ENCODE measurements around the gene DNM3. TPM values are rescaled to one million over a fixed set of nuclear protein-coding genes. Genes with fewer than 3 reads are reported as not detected.

DNM3 gene
- total and polyA plus RNA-seq, 2 experiments from 2014 or later = 0.11 to 1.4 TPM

- no peak overlapping the region for H3K4me2 ChIP-seq (ENCODE audit: unreplicated experiment)
- no peaks in the 10 kb centered on the region for H3K9me2 ChIP-seq (ENCODE audit: insufficient read depth)
- no peaks in the 10 kb centered on the region for H4K20me1 ChIP-seq (ENCODE audit: insufficient read depth)
- no peaks in the 10 kb centered on the region for H3K4me1 ChIP-seq (ENCODE audit: insufficient read depth)
- H3K9ac ChIP-seq = no peak overlapping the region
- no peaks in the 10 kb centered on the region for H3K27me3 ChIP-seq (replicated peaks; ENCODE audit: insufficient read depth)
- H3K79me2 ChIP-seq (ENCODE audit: insufficient read depth) = no peaks in the 10 kb centered on the region
- 42 to 64% methylated on average over 1 of the region's 1 CpG for WGBS, 2 experiments (ENCODE audit: low coverage in 1 of 2, low lambda C conversion rate in 2 of 2, missing lambda C conversion rate in 2 of 2)
- no peak overlapping the region for H3K27ac ChIP-seq
- TF ChIP-seq EZH2 (IDR thresholded peaks at IDR 0.05; ENCODE audit: insufficient read depth, poor library complexity, severe bottlenecking) = no peak
- no peak for TF ChIP-seq EZH2phosphoT487 (IDR thresholded peaks at IDR 0.05; ENCODE audit: insufficient read depth, low read depth)
- no peak overlapping the region for H2AFZ ChIP-seq
- H3F3A ChIP-seq (ENCODE audit: insufficient read depth) = no peaks in the 10 kb centered on the region
- no peak for DNase-seq
- no peaks in the 10 kb centered on the region for H3K36me3 ChIP-seq (ENCODE audit: low read depth)
- H3K4me3 ChIP-seq = no peak overlapping the region
- no peaks in the 10 kb centered on the region for H3K9me3 ChIP-seq (ENCODE audit: low read depth)
- in situ Hi-C loops (cut with MboI) = no loop called here
Measured at GRCh38 chr1:172083191-172083590, 241.9 kb downstream of the DNM3 start.

GRCh38 chr1:172084876-172085275 lies 243.6 kb downstream of the DNM3 start:
- no peaks in the 10 kb centered on the region for H3K36me3 ChIP-seq (ENCODE audit: low read depth)
- no peaks in the 10 kb centered on the region for H3F3A ChIP-seq (ENCODE audit: insufficient read depth)
- WGBS, 2 experiments (ENCODE audit: low coverage in 1 of 2, low lambda C conversion rate in 2 of 2, missing lambda C conversion rate in 2 of 2) = 58 to 64% methylated on average over 2 of the region's 2 CpGs
- in situ Hi-C loops (cut with MboI) = no loop called here
- no peaks in the 10 kb centered on the region for H3K79me2 ChIP-seq (ENCODE audit: insufficient read depth)
- TF ChIP-seq EZH2phosphoT487 (IDR thresholded peaks at IDR 0.05; ENCODE audit: insufficient read depth, low read depth) = no peak
- TF ChIP-seq EZH2 (IDR thresholded peaks at IDR 0.05; ENCODE audit: insufficient read depth, poor library complexity, severe bottlenecking) = no peak
- no peak overlapping the region for H2AFZ ChIP-seq
- no peaks in the 10 kb centered on the region for H3K4me1 ChIP-seq (ENCODE audit: insufficient read depth)
- H3K4me3 ChIP-seq = no peak overlapping the region
- H3K9me3 ChIP-seq (ENCODE audit: low read depth) = no peaks in the 10 kb centered on the region
- H3K4me2 ChIP-seq (ENCODE audit: unreplicated experiment) = no peak overlapping the region
- no peaks in the 10 kb centered on the region for H4K20me1 ChIP-seq (ENCODE audit: insufficient read depth)
- H3K9me2 ChIP-seq (ENCODE audit: insufficient read depth) = no peaks in the 10 kb centered on the region
- no peak overlapping the region for H3K9ac ChIP-seq
- no peak for DNase-seq
- no peak overlapping the region for H3K27ac ChIP-seq
- H3K27me3 ChIP-seq (replicated peaks; ENCODE audit: insufficient read depth) = no peaks in the 10 kb centered on the region

- no peak for DNase-seq
- no peaks in the 10 kb centered on the region for H3K9me2 ChIP-seq (ENCODE audit: insufficient read depth)
- WGBS, 2 experiments (ENCODE audit: low coverage in 1 of 2, low lambda C conversion rate in 2 of 2, missing lambda C conversion rate in 2 of 2) = 81 to 91% methylated on average over 3 of the region's 3 CpGs
- H4K20me1 ChIP-seq (ENCODE audit: insufficient read depth) = no peaks in the 10 kb centered on the region
- no peak overlapping the region for H3K4me3 ChIP-seq
- no peaks in the 10 kb centered on the region for H3K9me3 ChIP-seq (ENCODE audit: low read depth)
- no peaks in the 10 kb centered on the region for H3K27me3 ChIP-seq (replicated peaks; ENCODE audit: insufficient read depth)
- no peaks in the 10 kb centered on the region for H3F3A ChIP-seq (ENCODE audit: insufficient read depth)
- no peaks in the 10 kb centered on the region for H3K79me2 ChIP-seq (ENCODE audit: insufficient read depth)
- H3K36me3 ChIP-seq (ENCODE audit: low read depth) = no peaks in the 10 kb centered on the region
- H3K4me2 ChIP-seq (ENCODE audit: unreplicated experiment) = no peak overlapping the region
- H3K4me1 ChIP-seq (ENCODE audit: insufficient read depth) = no peaks in the 10 kb centered on the region
- TF ChIP-seq EZH2 (IDR thresholded peaks at IDR 0.05; ENCODE audit: insufficient read depth, poor library complexity, severe bottlenecking) (no peak), EZH2phosphoT487 (IDR thresholded peaks at IDR 0.05; ENCODE audit: insufficient read depth, low read depth) (no peak)
- in situ Hi-C loops (cut with MboI) = no loop called here
- no peak overlapping the region for H2AFZ ChIP-seq
- no peak overlapping the region for H3K27ac ChIP-seq
- no peak overlapping the region for H3K9ac ChIP-seq
Measured at GRCh38 chr1:172085317-172085716, 244.0 kb downstream of the DNM3 start.

- Histone ChIP-seq H4K20me1 (ENCODE audit: insufficient read depth) (no peaks in the 10 kb centered on the region), H3K79me2 (ENCODE audit: insufficient read depth) (no peaks in the 10 kb centered on the region), H3K27me3 (replicated peaks; ENCODE audit: insufficient read depth) (no peaks in the 10 kb centered on the region), H3K4me3 (no peak overlapping the region), H2AFZ (no peak overlapping the region), H3K27ac (no peak overlapping the region), H3K9ac (no peak overlapping the region), H3K36me3 (ENCODE audit: low read depth) (no peaks in the 10 kb centered on the region), H3K9me3 (ENCODE audit: low read depth) (no peaks in the 10 kb centered on the region), H3K4me2 (ENCODE audit: unreplicated experiment) (no peak overlapping the region), H3K9me2 (ENCODE audit: insufficient read depth) (no peaks in the 10 kb centered on the region), H3K4me1 (ENCODE audit: insufficient read depth) (no peaks in the 10 kb centered on the region), H3F3A (ENCODE audit: insufficient read depth) (no peaks in the 10 kb centered on the region)
- 91 to 92% methylated on average over 2 of the region's 2 CpGs for WGBS, 2 experiments (ENCODE audit: low coverage in 1 of 2, low lambda C conversion rate in 2 of 2, missing lambda C conversion rate in 2 of 2)
- TF ChIP-seq EZH2 (IDR thresholded peaks at IDR 0.05; ENCODE audit: insufficient read depth, poor library complexity, severe bottlenecking) = no peak
- no peak for TF ChIP-seq EZH2phosphoT487 (IDR thresholded peaks at IDR 0.05; ENCODE audit: insufficient read depth, low read depth)
- in situ Hi-C loops (cut with MboI) = no loop called here
- DNase-seq = no peak
Measured at GRCh38 chr1:172086137-172086536, 244.8 kb downstream of the DNM3 start.

- Histone ChIP-seq H3K27me3 (replicated peaks; ENCODE audit: insufficient read depth) (no peaks in the 10 kb centered on the region), H4K20me1 (ENCODE audit: insufficient read depth) (no peaks in the 10 kb centered on the region), H3K36me3 (ENCODE audit: low read depth) (no peaks in the 10 kb centered on the region), H3F3A (ENCODE audit: insufficient read depth) (no peaks in the 10 kb centered on the region), H3K4me1 (ENCODE audit: insufficient read depth) (no peaks in the 10 kb centered on the region), H2AFZ (no peak overlapping the region), H3K4me3 (no peak overlapping the region), H3K9ac (no peak overlapping the region), H3K79me2 (ENCODE audit: insufficient read depth) (no peaks in the 10 kb centered on the region), H3K4me2 (ENCODE audit: unreplicated experiment) (no peak overlapping the region), H3K9me3 (ENCODE audit: low read depth) (no peaks in the 10 kb centered on the region), H3K27ac (no peak overlapping the region), H3K9me2 (ENCODE audit: insufficient read depth) (no peaks in the 10 kb centered on the region)
- DNase-seq = no peak
- TF ChIP-seq EZH2 (IDR thresholded peaks at IDR 0.05; ENCODE audit: insufficient read depth, poor library complexity, severe bottlenecking) (no peak), EZH2phosphoT487 (IDR thresholded peaks at IDR 0.05; ENCODE audit: insufficient read depth, low read depth) (no peak)
- in situ Hi-C loops (cut with MboI) = no loop called here
- 63 to 74% methylated on average over 1 of the region's 1 CpG for WGBS, 2 experiments (ENCODE audit: low coverage in 1 of 2, low lambda C conversion rate in 2 of 2, missing lambda C conversion rate in 2 of 2)
Measured at GRCh38 chr1:172088256-172088655, 247.0 kb downstream of the DNM3 start.

Measured in GM23248 (cell line).